ENCODE measurements around the gene PNMA8B.
A peak's percentile ranks its signal among the peaks of the same experiment; 100 is the strongest.
"Not testable (repeated sequence)": the region's sequence is repeated elsewhere in the genome, so short reads cannot be mapped to it uniquely, and the experiment has no call there.

Gene PNMA8B

GRCh38 chr19:46495786-46496099, at the start of gene PNMA8B:
Gene PNMA8B, minus strand, starts transcription at chr19:46495867. Its CDS starts 402 bp downstream, at chr19:46495465.
- no peak for DNase-seq

GRCh38 chr19:46544651-46545050, 49.0 kb upstream of the PNMA8B start:
- no peak for DNase-seq

- peak; percentile 68 for DNase-seq
Measured at GRCh38 chr19:46542428-46543230, 47.0 kb upstream of the PNMA8B start.

- DNase-seq, result no peak
Measured at GRCh38 chr19:46537136-46538097, 41.8 kb upstream of the PNMA8B start.

- no peak for DNase-seq
Measured at GRCh38 chr19:46536391-46536790, 40.7 kb upstream of the PNMA8B start.

- no peak for DNase-seq
Measured at GRCh38 chr19:46533621-46534081, 38.0 kb upstream of the PNMA8B start.

GRCh38 chr19:46533078-46533620, 37.5 kb upstream of the PNMA8B start:
- DNase-seq, result no peak

GRCh38 chr19:46530636-46531035, 35.0 kb upstream of the PNMA8B start:
- DNase-seq, result no peak

- peak; percentile 13 for DNase-seq
Measured at GRCh38 chr19:46529622-46530451, 34.2 kb upstream of the PNMA8B start.

- DNase-seq, result no peak
Measured at GRCh38 chr19:46528601-46529590, 33.2 kb upstream of the PNMA8B start.

GRCh38 chr19:46526801-46527200, 31.1 kb upstream of the PNMA8B start:
- DNase-seq, result not testable (repeated sequence)

GRCh38 chr19:46524308-46524707, 28.6 kb upstream of the PNMA8B start:
- no peak for DNase-seq

- not testable (repeated sequence) for DNase-seq
Measured at GRCh38 chr19:46522988-46523387, 27.3 kb upstream of the PNMA8B start.

GRCh38 chr19:46521241-46521868, 25.7 kb upstream of the PNMA8B start:
- no peak for DNase-seq

- no peak for DNase-seq
Measured at GRCh38 chr19:46520616-46521015, 24.9 kb upstream of the PNMA8B start.

GRCh38 chr19:46517471-46517870, 21.8 kb upstream of the PNMA8B start:
- no peak for DNase-seq

- DNase-seq, result no peak
Measured at GRCh38 chr19:46515879-46516350, 20.2 kb upstream of the PNMA8B start.

GRCh38 chr19:46515290-46515609, 19.6 kb upstream of the PNMA8B start:
- no peak for DNase-seq

GRCh38 chr19:46514589-46515289, 19.1 kb upstream of the PNMA8B start:
- DNase-seq, result no peak
